SH-SY5Y (cell line): ENCODE measurements around the gene EOLA2.

Experiments
- GATA2 ChIP-seq: IDR thresholded peaks from 2 replicates; pipeline ENCODE4 v1.6.1; 2011; ENCODE audit warnings: mild to moderate bottlenecking, low read depth, low read length
- GATA3 ChIP-seq: IDR thresholded peaks from 2 replicates; pipeline ENCODE4 v1.6.1; 2011; ENCODE audit warnings: low read depth, mild to moderate bottlenecking, low read length, moderate library complexity

DNA sequence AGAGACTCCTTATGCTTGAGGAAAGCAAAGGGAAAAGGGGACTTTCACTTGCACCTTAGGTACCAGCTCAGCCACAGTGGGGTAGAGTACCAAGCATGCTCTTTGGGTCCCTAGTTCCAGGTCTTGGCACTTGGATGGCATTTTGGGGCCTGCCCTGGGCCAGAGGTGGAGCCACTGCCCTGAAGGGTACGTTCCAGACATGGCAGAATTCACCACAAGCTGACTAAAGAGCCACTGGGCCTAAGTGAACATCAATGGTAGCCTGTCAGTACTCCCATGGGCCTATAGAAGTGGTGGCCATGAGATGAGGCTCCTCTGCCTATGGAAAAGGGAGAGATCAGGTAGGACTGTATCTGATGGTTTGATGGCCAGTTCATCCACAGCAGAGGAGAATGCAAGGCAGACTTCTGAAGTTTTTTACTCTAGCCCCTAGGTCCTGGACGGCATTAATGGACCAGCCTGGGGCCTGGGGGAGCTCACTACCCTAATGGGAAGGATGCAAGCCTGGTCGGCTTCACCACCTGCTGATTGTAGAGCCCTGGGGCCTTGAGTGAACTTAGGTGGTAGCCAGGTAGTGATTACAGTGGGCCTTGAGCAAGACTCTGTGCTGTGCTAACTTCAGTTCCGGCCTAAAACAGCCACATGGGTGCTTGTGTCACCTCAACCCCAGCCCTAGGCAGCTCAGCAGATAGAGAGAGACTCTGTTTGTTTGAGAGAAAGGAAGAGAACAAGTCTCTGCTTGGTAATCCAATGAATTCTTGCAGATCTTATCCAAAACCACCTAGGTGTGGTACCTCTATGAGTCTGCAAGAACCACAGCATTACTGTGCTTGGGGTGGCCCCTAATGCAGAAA is 28.7 kb downstream of the EOLA2 start:
- TF ChIP-seq GATA3 (no peak), GATA2 (no peak)
